RKO (cell line): ENCODE data around the gene SLC13A5.
"Not testable (repeated sequence)": the region's sequence is repeated elsewhere in the genome, so short reads cannot be mapped to it uniquely, and the experiment has no call there.

Experiments
- DNase-seq: peaks from one replicate; pipeline ENCODE4 v3.0.0-alpha.2; 2016; ENCODE audit warnings: low spot score

SLC13A5 gene

GRCh38 chr17:6660805-6661463, 52.2 kb downstream of the SLC13A5 start:
- no peak for DNase-seq

GRCh38 chr17:6660101-6660500, 53.1 kb downstream of the SLC13A5 start:
- no peak for DNase-seq

- not testable (repeated sequence) for DNase-seq
These were observed 54.8 kb downstream of the SLC13A5 start for GRCh38 chr17:6658411-6658810.

- no peak for DNase-seq
These were observed 55.4 kb downstream of the SLC13A5 start for GRCh38 chr17:6657633-6658287.

GRCh38 chr17:6656797-6657632, 56.2 kb downstream of the SLC13A5 start:
- DNase-seq = not testable (repeated sequence)

- not testable (repeated sequence) for DNase-seq
These were observed 57.3 kb downstream of the SLC13A5 start for GRCh38 chr17:6655732-6656361.

GRCh38 chr17:6654841-6655731, 58.1 kb downstream of the SLC13A5 start:
- no peak for DNase-seq

- DNase-seq = no peak
These were observed 61.2 kb downstream of the SLC13A5 start for GRCh38 chr17:6651919-6652452.

- DNase-seq = peak; percentile 94
These were observed 61.7 kb downstream of the SLC13A5 start, which contains the start of the genes C17orf100 and MED31 for GRCh38 chr17:6651354-6651918. Gene C17orf100, plus strand, starts transcription at chr17:6651762. Its CDS starts 152 bp downstream, at chr17:6651914. Gene MED31, minus strand, starts transcription at chr17:6651605. Its CDS starts 77 bp downstream, at chr17:6651528.

GRCh38 chr17:6648181-6648580, 65.0 kb downstream of the SLC13A5 start:
- peak; percentile 61 for DNase-seq

GRCh38 chr17:6643451-6644125, 69.6 kb downstream of the SLC13A5 start:
- DNase-seq = no peak

GRCh38 chr17:6642592-6642991, 70.6 kb downstream of the SLC13A5 start:
- DNase-seq = no peak

GRCh38 chr17:6641247-6641863, 71.8 kb downstream of the SLC13A5 start:
- DNase-seq = peak; percentile 65

- peak; percentile 91 for DNase-seq
These were observed 72.5 kb downstream of the SLC13A5 start, which contains the start of the genes KIAA0753 and TXNDC17 for GRCh38 chr17:6640536-6641246. Gene KIAA0753, minus strand, starts transcription at chr17:6640711. Its CDS starts 5,608 bp downstream, at chr17:6635103. Gene TXNDC17, plus strand, starts transcription at chr17:6641060. Its CDS starts 23 bp downstream, at chr17:6641083.

- peak; percentile 40 for DNase-seq
These were observed 73.3 kb downstream of the SLC13A5 start for GRCh38 chr17:6639586-6640535.

- no peak for DNase-seq
These were observed 74.1 kb downstream of the SLC13A5 start for GRCh38 chr17:6639014-6639585.
